K562 (cell line): Measurements from ENCODE around the gene MYH6. TPM values are rescaled to one million over a fixed set of nuclear protein-coding genes. Genes with fewer than 3 reads are reported as not detected.

Source experiments
- ATAC-seq: fragments of 200-7000 bp; cut with Tn5 transposase; 3 replicates; pipeline ENCODE4 v1.9.1; 2020; ENCODE audit warnings: moderate library complexity
- BruUV-seq: library from RNA; stranded (reverse); fragments of 400-500 nt; replicated peaks from 2 replicates; lab custom pipeline; 2021; lab: Mats Ljungman, UMichigan
- CTCF ChIA-PET: fragments of 300-600 bp; formaldehyde crosslinking; extraction: SDS; loops from one replicate; lab custom pipeline; 2021; ENCODE audit warnings: low intra/inter-chr PET ratio; lab: Yijun Ruan, JAX
- POLR2A ChIA-PET: fragments of 300-600, 350-650 bp; sonication (Branson Sonifier 250); formaldehyde crosslinking; extraction: SDS; loops from one replicate; lab custom pipeline; 2021; ENCODE audit warnings: antibody characterized with exemption, inconsistent platforms; lab: Yijun Ruan, JAX
- DNase-seq, 4 experiments: peaks; one replicate each; pipeline versions ENCODE4 v3.0.0 to v3.0.0-alpha.2; 2011 to 2018; ENCODE audit warnings: low spot score in 3 of 4, mixed read lengths in 3 of 4; ENCODE audit errors: extremely low read depth in 1 of 4
- FAIRE-seq: peaks from 2 replicates; lab custom pipeline; 2011; peaks lifted over from hg19 to GRCh38; lab: Jason Lieb, UNC
- H2AFZ ChIP-seq: 2 replicates; pipeline ENCODE4 v1.6.0; 2011; ENCODE audit warnings: low read depth, low read length, control low read depth, inconsistent platforms
- H3K27ac ChIP-seq: fragments of 200-600 bp; 3 replicates; pipeline ENCODE4 v1.8.0; 2011; ENCODE audit warnings: low read depth, mild to moderate bottlenecking, control low read depth, inconsistent platforms, low read length, moderate library complexity, mixed read lengths; ENCODE audit errors: extremely low read depth
- H3K27me3 ChIP-seq, 2 experiments: fragments of 300-600 bp in 1 of 2; 2 replicates in 1 of 2; 3 replicates in 1 of 2; pipeline versions ENCODE4 v1.6.0 to v1.8.0; 2011; ENCODE audit warnings: inconsistent platforms in 2 of 2, low read length in 2 of 2, mild to moderate bottlenecking in 1 of 2, mixed read lengths in 1 of 2, moderate library complexity in 1 of 2; ENCODE audit not compliant: control insufficient read depth in 2 of 2, insufficient read depth in 2 of 2
- H3K36me3 ChIP-seq: fragments of 300-600 bp; 3 replicates; pipeline ENCODE4 v1.8.0; 2011; ENCODE audit warnings: mild to moderate bottlenecking, low read length, inconsistent platforms; ENCODE audit not compliant: control insufficient read depth, insufficient read depth
- H3K4me1 ChIP-seq, 2 experiments: fragments of 200-600 bp in 1 of 2; replicated peaks in 1 of 2; 2 replicates in 1 of 2; 3 replicates in 1 of 2; pipeline versions ENCODE4 v1.5.1 to v1.8.0; 2011; ENCODE audit warnings: inconsistent platforms in 2 of 2, low read length in 2 of 2, mild to moderate bottlenecking in 1 of 2, mixed read lengths in 1 of 2, moderate library complexity in 1 of 2; ENCODE audit not compliant: control insufficient read depth in 2 of 2, insufficient read depth in 2 of 2
- H3K4me2 ChIP-seq: 2 replicates; pipeline ENCODE4 v1.6.1; 2011; ENCODE audit warnings: low read length, control low read depth, inconsistent platforms, mixed read lengths; ENCODE audit not compliant: insufficient read depth
- H3K4me3 ChIP-seq: fragments of 200-600 bp; sonication (generic), shearing (Covaris generic); 2 replicates; pipeline ENCODE4 v1.5.1; 2016; ENCODE audit warnings: control low read depth, inconsistent platforms
- H3K79me2 ChIP-seq: fragments of 200-600 bp; 3 replicates; pipeline ENCODE4 v1.8.0; 2011; ENCODE audit warnings: low read length, inconsistent platforms; ENCODE audit not compliant: control insufficient read depth, insufficient read depth
- H3K9ac ChIP-seq, 2 experiments: 2 replicates each; pipeline versions ENCODE4 v1.6.0 to v1.6.1; 2011; ENCODE audit warnings: low read depth in 2 of 2, low read length in 2 of 2, control low read depth in 1 of 2, inconsistent platforms in 1 of 2, mild to moderate bottlenecking in 1 of 2, mixed read lengths in 1 of 2; ENCODE audit not compliant: insufficient read depth in 1 of 2
- H3K9me1 ChIP-seq: one replicate; pipeline ENCODE4 v1.6.0; 2011; ENCODE audit warnings: inconsistent platforms, mild to moderate bottlenecking, low read length, moderate library complexity; ENCODE audit not compliant: control insufficient read depth, insufficient read depth
- H3K9me3 ChIP-seq: replicated peaks from 2 replicates; pipeline ENCODE4 v1.5.1; 2011; ENCODE audit warnings: low read depth, low read length, inconsistent platforms; ENCODE audit not compliant: control insufficient read depth, insufficient read depth
- H4K20me1 ChIP-seq: replicated peaks from 2 replicates; pipeline ENCODE4 v1.6.1; 2011; ENCODE audit warnings: low read length, inconsistent platforms, mixed read lengths; ENCODE audit not compliant: control insufficient read depth, insufficient read depth
- ESRRB ChIP-seq: fragments of 250-450 bp; sonication (Bioruptor Pico); IDR thresholded peaks from 2 replicates; pipeline ENCODE4 v1.5.0; 2020; ENCODE audit warnings: mild to moderate bottlenecking, moderate library complexity, borderline replicate concordance
- KAT7 ChIP-seq: sonication (generic); formaldehyde crosslinking; IDR thresholded peaks from 2 replicates; pipeline ENCODE4 v1.8.0; 2022; ENCODE audit warnings: missing genetic modification reagents, mild to moderate bottlenecking, borderline replicate concordance
- PTBP1 ChIP-seq: fragments of 200-400 bp; formaldehyde crosslinking; IDR thresholded peaks from 2 replicates; pipeline ENCODE4 v1.6.1; 2017; ENCODE audit warnings: low read depth, low read length
- SIX5 ChIP-seq, 2 experiments: IDR thresholded peaks; 2 replicates each; pipeline ENCODE4 v1.6.1; 2011; ENCODE audit warnings: low read length in 2 of 2, borderline replicate concordance in 1 of 2, low read depth in 1 of 2, mild to moderate bottlenecking in 1 of 2, moderate library complexity in 1 of 2; ENCODE audit not compliant: insufficient read depth in 1 of 2
- SMARCA5 ChIP-seq: fragments of 450-650 bp; IDR thresholded peaks from 2 replicates; pipeline ENCODE4 v1.6.1; 2016
- SREBF1 ChIP-seq: fragments of 150-350 bp; IDR thresholded peaks from 2 replicates; pipeline ENCODE4 v1.6.1; 2014; ENCODE audit warnings: antibody characterized with exemption, low read depth, low read length, borderline replicate concordance
- WGBS: fragments of 100-300 bp; shearing (Covaris generic); methylation state at CpG from one replicate; pipeline ENCODE4 v1.1.6; 2016; ENCODE audit warnings: low coverage, mixed read lengths; ENCODE audit not compliant: insufficient coverage; ENCODE audit errors: missing lambda C conversion rate; 5-methylcytosine and 5-hydroxymethylcytosine counted together
- in situ Hi-C: fragments of 300-500 bp; cut with MboI; formaldehyde crosslinking; loops from 4 replicates; pipeline ENCODE4 v1.15.0; 2018; ENCODE audit warnings: inconsistent platforms, mixed read lengths
- intact Hi-C: fragments of 100-400 bp; cut with micrococcal nuclease; formaldehyde crosslinking; loops from 2 replicates; pipeline ENCODE4 v1.14.2; 2022
- polyA plus RNA-seq, 8 experiments: library from polyadenylated mRNA; depleted of rRNA in 4 of 8; stranded (reverse) in 5 of 8; unstranded in 3 of 8; fragments of >200 nt; fragmentation: Nextera tagmentation in 2 of 8; fragmentation: Illumina TruSeq in 1 of 8; extraction: Ambion mirVana in 2 of 8; extraction: Trizol in 1 of 8; gene quantifications; 2 replicates each; pipeline versions ENCODE4 v1.2.1 to v1.2.3, GENCODE V29; 2011 to 2014; ENCODE audit warnings: inconsistent platforms in 1 of 8, missing spikeins in 1 of 8
- total RNA-seq, 7 experiments: library from RNA; depleted of rRNA in 6 of 7; stranded (reverse); fragments of >200 nt in 6 of 7; fragmentation: Illumina TruSeq in 2 of 7; extraction: Trizol in 2 of 7; gene quantifications; 2 replicates each; pipeline versions ENCODE4 v1.2.1 to v1.2.3, GENCODE V29; 2011 to 2021; ENCODE audit warnings: low replicate concordance in 1 of 7
- TF ChIP-seq, protein P1 (sequence below): fragments of 450-650 bp; formaldehyde crosslinking; IDR thresholded peaks from 2 replicates; pipeline ENCODE4 v1.4.0; 2022; ENCODE audit warnings: missing genetic modification characterization
- TF ChIP-seq, protein P2 (sequence below): fragments of 200-800 bp; sonication (Bioruptor generic); IDR thresholded peaks from 2 replicates; pipeline ENCODE4 v1.6.1; 2016; ENCODE audit warnings: missing genetic modification characterization, missing compliant biosample characterization
- TF ChIP-seq, protein P3 (sequence below): fragments of 250-450 bp; sonication (Bioruptor Pico); IDR thresholded peaks from 2 replicates; pipeline ENCODE4 v1.4.0; 2020; ENCODE audit warnings: mild to moderate bottlenecking
- TF ChIP-seq, protein P4 (sequence below), 3 experiments: IDR thresholded peaks in 2 of 3; conservative IDR thresholded peaks in 1 of 3; 2 replicates each; pipeline ENCODE4 v1.5.1; 2011 to 2012; ENCODE audit warnings: low read length in 3 of 3, mild to moderate bottlenecking in 3 of 3, control low read depth in 2 of 3, improper control_type of control experiment in 1 of 3, inconsistent platforms in 1 of 3, low read depth in 1 of 3, mixed read lengths in 1 of 3, moderate library complexity in 1 of 3; ENCODE audit not compliant: insufficient read depth in 2 of 3

The MYH6 gene
- total and polyA plus RNA-seq, 9 of the 15 experiments (the other 6 are each of a cell fraction or from before 2014, with no cell fraction given) = not detected

DNA sequence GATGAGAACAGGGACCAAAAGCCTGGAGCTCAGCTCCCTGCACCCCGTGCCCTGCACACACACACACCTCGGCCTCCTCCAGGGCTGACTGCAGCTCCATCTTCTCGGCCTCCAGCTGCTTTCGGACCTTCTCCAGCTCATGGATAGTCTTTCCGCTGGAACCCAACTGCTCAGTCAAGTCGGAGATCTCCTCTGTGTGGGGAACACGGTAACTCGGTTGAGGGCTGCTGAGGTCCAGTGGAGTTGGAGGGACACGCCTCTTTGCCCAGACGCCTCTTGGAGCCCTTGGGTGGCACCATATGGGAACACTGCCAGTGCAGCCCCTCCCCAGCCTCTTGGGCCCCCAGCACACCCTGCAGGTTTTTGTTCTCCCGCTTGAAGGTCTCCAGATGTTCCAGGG is 8.7 kb upstream of the MYH6 start:
- in situ Hi-C loops = no loop called here
- TF ChIP-seq SIX5 (IDR thresholded peaks at IDR 0.05; ENCODE audit: borderline replicate concordance in 1 of 2, insufficient read depth in 1 of 2, low read depth in 1 of 2, low read length in 2 of 2) (no peak), PTBP1 (no peak), SREBF1 (no peak), SMARCA5 (no peak), ESRRB (CRISPR knock-in tag) (no peak), KAT7 (CRISPR knock-in tag) (no peak)
- TF ChIP-seq, protein P1, sequence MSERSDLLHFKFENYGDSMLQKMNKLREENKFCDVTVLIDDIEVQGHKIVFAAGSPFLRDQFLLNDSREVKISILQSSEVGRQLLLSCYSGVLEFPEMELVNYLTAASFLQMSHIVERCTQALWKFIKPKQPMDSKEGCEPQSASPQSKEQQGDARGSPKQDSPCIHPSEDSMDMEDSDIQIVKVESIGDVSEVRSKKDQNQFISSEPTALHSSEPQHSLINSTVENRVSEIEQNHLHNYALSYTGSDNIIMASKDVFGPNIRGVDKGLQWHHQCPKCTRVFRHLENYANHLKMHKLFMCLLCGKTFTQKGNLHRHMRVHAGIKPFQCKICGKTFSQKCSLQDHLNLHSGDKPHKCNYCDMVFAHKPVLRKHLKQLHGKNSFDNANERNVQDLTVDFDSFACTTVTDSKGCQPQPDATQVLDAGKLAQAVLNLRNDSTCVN (CRISPR knock-in tag) = no peak
- TF ChIP-seq, protein P2, sequence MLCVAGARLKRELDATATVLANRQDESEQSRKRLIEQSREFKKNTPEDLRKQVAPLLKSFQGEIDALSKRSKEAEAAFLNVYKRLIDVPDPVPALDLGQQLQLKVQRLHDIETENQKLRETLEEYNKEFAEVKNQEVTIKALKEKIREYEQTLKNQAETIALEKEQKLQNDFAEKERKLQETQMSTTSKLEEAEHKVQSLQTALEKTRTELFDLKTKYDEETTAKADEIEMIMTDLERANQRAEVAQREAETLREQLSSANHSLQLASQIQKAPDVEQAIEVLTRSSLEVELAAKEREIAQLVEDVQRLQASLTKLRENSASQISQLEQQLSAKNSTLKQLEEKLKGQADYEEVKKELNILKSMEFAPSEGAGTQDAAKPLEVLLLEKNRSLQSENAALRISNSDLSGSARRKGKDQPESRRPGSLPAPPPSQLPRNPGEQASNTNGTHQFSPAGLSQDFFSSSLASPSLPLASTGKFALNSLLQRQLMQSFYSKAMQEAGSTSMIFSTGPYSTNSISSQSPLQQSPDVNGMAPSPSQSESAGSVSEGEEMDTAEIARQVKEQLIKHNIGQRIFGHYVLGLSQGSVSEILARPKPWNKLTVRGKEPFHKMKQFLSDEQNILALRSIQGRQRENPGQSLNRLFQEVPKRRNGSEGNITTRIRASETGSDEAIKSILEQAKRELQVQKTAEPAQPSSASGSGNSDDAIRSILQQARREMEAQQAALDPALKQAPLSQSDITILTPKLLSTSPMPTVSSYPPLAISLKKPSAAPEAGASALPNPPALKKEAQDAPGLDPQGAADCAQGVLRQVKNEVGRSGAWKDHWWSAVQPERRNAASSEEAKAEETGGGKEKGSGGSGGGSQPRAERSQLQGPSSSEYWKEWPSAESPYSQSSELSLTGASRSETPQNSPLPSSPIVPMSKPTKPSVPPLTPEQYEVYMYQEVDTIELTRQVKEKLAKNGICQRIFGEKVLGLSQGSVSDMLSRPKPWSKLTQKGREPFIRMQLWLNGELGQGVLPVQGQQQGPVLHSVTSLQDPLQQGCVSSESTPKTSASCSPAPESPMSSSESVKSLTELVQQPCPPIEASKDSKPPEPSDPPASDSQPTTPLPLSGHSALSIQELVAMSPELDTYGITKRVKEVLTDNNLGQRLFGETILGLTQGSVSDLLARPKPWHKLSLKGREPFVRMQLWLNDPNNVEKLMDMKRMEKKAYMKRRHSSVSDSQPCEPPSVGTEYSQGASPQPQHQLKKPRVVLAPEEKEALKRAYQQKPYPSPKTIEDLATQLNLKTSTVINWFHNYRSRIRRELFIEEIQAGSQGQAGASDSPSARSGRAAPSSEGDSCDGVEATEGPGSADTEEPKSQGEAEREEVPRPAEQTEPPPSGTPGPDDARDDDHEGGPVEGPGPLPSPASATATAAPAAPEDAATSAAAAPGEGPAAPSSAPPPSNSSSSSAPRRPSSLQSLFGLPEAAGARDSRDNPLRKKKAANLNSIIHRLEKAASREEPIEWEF (CRISPR knock-in tag) = no peak
- TF ChIP-seq, protein P3, sequence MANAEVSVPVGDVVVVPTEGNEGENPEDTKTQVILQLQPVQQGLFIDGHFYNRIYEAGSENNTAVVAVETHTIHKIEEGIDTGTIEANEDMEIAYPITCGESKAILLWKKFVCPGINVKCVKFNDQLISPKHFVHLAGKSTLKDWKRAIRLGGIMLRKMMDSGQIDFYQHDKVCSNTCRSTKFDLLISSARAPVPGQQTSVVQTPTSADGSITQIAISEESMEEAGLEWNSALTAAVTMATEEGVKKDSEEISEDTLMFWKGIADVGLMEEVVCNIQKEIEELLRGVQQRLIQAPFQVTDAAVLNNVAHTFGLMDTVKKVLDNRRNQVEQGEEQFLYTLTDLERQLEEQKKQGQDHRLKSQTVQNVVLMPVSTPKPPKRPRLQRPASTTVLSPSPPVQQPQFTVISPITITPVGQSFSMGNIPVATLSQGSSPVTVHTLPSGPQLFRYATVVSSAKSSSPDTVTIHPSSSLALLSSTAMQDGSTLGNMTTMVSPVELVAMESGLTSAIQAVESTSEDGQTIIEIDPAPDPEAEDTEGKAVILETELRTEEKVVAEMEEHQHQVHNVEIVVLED (CRISPR knock-in tag) = no peak
- TF ChIP-seq, protein P4, sequence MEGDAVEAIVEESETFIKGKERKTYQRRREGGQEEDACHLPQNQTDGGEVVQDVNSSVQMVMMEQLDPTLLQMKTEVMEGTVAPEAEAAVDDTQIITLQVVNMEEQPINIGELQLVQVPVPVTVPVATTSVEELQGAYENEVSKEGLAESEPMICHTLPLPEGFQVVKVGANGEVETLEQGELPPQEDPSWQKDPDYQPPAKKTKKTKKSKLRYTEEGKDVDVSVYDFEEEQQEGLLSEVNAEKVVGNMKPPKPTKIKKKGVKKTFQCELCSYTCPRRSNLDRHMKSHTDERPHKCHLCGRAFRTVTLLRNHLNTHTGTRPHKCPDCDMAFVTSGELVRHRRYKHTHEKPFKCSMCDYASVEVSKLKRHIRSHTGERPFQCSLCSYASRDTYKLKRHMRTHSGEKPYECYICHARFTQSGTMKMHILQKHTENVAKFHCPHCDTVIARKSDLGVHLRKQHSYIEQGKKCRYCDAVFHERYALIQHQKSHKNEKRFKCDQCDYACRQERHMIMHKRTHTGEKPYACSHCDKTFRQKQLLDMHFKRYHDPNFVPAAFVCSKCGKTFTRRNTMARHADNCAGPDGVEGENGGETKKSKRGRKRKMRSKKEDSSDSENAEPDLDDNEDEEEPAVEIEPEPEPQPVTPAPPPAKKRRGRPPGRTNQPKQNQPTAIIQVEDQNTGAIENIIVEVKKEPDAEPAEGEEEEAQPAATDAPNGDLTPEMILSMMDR (IDR thresholded peaks at IDR 0.05 in 2 of 3, conservative IDR thresholded peaks at IDR 0.05 in 1 of 3; ENCODE audit: insufficient read depth in 2 of 3, low read depth in 1 of 3, low read length in 3 of 3) = no peak

More for the DNA sequence above, 8.7 kb upstream of the MYH6 start:
- H3K4me1 ChIP-seq = no peaks in the 10 kb centered on the region; a peak in 1 of 5 replicates
- H3K9me1 ChIP-seq = no peaks in the 10 kb centered on the region
- no peaks in the 10 kb centered on the region for H3K79me2 ChIP-seq
- H3K4me2 ChIP-seq = no peak overlapping the region
- no peak overlapping the region for H3K27ac ChIP-seq
- no peaks in the 10 kb centered on the region for H4K20me1 ChIP-seq
- no peak overlapping the region for H2AFZ ChIP-seq
- H3K27me3 ChIP-seq = peaks cover 21 to 79% of the 10 kb centered on the region in 2 experiments; a peak in 4 of 5 replicates
- no peak overlapping the region for H3K9ac ChIP-seq
- H3K36me3 ChIP-seq = no peaks in the 10 kb centered on the region
- no peak overlapping the region for H3K4me3 ChIP-seq
- whole genome bisulfite sequencing = 4% methylated on average over 10 of the region's 11 CpGs
- intact Hi-C loops = no loop called here
- FAIRE-seq = no peak
- H3K9me3 ChIP-seq = no peaks in the 10 kb centered on the region
- POLR2A ChIA-PET = no interaction called here
- no TSS peak for BruUV-seq
- ATAC-seq = no peak
- CTCF ChIA-PET = no interaction called here
- no peak for DNase-seq
